GM12892 (cell line): ENCODE measurements around the gene ANO6.
"Not testable (repeated sequence)": the region's sequence is repeated elsewhere in the genome, so short reads cannot be mapped to it uniquely, and the experiment has no call there.

Experiments
- DNase-seq: peaks from one replicate; pipeline ENCODE4 v3.0.0; 2011; ENCODE audit not compliant: insufficient read length
- FAIRE-seq: peaks from 2 replicates; lab custom pipeline; 2011; peaks lifted over from hg19 to GRCh38; lab: Jason Lieb, UNC
- POLR2A ChIP-seq: IDR thresholded peaks from 2 replicates; pipeline ENCODE4 v1.6.1; 2011; ENCODE audit warnings: low read depth, low read length, control low read depth
- POLR2AphosphoS5 ChIP-seq: IDR thresholded peaks from 2 replicates; pipeline ENCODE4 v1.6.1; 2011; ENCODE audit warnings: low read depth, low read length, control low read depth
- TAF1 ChIP-seq: IDR thresholded peaks from 2 replicates; pipeline ENCODE4 v1.6.1; 2011; ENCODE audit warnings: low read depth, mild to moderate bottlenecking, control low read depth, low read length, borderline replicate concordance

ANO6 gene

DNA sequence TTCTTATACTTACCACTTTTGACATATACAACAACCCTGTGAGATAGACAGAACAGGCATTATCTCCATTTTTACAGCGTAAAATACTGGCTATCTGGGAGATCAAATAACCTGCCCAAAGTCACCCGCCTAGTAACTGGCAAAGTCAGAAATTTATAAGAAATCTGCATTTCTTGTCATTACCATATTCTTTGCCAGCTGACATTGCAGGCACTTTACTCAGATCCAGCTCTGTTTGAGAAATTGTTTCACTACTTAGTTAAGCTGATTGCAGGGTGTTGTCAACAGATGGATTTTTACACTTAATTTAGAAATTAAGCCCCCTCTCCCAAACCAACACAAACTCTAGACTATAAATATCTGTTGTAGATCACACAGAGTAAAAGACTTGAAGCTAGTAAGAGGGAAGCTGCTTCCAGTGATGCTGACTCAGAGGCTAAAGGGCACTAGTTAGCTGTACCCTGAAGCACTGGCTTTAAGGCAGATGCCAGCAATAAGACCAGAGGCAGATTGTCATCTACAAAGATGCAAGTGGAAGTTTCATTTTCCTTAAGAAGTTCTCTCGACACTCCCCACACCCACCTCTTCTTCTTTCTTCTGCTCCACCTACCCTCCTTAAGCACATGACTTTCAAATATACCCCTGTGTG lies 153.1 kb downstream of the ANO6 start:
- no peak for TF ChIP-seq TAF1
- TF ChIP-seq POLR2AphosphoS5, result no peak
- TF ChIP-seq POLR2A, result no peak
- FAIRE-seq, result no peak
- no peak for DNase-seq

DNA sequence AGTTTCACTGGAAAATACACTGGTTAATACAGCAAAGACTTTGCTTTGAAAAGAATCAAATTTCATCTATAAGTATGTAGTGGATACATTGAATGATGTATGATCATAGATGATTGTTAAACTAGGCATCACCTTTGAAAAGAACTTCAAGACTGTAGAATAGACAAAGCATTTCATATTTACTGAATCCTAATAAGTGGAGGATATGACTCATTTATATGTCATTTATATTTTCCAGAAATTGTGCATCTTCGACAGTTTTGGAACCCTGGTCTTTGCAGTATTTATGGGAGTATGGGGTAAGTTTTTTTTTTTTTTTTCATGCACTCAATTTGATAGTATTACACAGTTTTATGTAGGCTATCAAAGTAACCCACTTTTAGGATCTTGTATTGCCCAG lies 161.9 kb downstream of the ANO6 start:
- FAIRE-seq, result no peak
- TF ChIP-seq POLR2A (no peak), POLR2AphosphoS5 (no peak), TAF1 (no peak)
- DNase-seq, result no peak

DNA sequence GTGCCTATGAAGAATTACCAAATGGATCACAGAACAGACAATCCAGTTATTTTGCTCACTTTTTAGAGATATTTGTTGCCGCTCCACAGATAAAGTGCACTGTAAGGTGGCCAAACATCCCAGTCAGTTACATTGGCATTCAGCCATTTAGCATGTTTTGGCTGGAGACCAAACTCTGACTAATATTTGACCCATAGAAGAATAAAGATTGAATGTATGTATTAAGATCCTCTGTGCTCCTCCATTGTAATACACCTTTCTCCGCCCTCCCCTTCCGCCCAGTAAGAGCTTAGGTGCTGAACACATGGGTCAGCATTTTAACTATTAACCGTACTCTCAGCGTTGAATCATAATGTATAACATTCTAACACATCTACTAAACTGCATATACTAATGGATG lies 163.4 kb downstream of the ANO6 start:
- DNase-seq (no peak), FAIRE-seq (no peak)
- TF ChIP-seq POLR2AphosphoS5, result no peak
- TF ChIP-seq TAF1, result no peak

DNA sequence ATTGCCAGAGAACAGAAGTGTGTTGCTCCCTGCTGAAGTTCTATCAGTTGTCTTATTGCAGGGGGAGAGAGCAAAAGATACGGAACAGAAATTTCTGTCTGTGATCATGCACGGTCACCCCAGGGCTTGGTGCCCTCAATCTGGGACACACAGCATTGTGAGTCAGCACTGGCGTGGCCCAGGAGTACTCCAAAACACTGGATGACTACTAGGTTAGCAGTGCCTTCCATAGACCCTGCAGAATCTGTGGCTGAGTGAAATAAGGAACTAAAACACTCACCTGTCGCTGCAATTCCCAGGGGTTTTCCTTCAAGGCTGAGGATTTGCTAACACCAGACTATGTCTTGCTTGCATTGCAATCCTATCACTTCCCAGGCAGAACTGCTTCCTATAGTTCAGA lies 165.5 kb downstream of the ANO6 start:
- no peak for DNase-seq
- FAIRE-seq, result no peak
- TF ChIP-seq POLR2AphosphoS5, result no peak
- no peak for TF ChIP-seq TAF1
- TF ChIP-seq POLR2A, result no peak

DNA sequence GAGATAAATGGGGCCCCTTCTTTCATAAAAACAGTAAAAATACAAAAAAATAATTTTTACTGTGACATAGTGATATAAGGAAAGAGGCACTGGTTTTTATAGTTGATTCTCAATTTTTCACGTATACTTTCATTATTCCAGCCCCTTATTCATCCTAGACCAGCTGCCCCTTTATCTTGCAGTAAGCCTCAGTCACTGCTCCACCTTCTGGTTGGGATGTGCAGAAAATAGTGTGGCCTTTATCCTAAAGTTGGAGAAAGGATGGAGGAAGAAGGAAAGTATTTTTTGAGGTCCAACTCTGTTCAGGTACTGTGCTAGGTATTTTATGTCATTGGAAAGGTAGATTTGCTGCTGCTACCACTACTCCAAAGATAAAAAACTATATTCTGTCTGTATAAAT lies 172.7 kb downstream of the ANO6 start:
- TF ChIP-seq TAF1, result no peak
- no peak for TF ChIP-seq POLR2A
- TF ChIP-seq POLR2AphosphoS5, result no peak
- FAIRE-seq (no peak), DNase-seq (no peak)

GRCh38 chr12:45389426-45389825 lies 173.5 kb downstream of the ANO6 start:
- FAIRE-seq, result no peak
- DNase-seq, result no peak
- TF ChIP-seq POLR2A (no peak), TAF1 (no peak), POLR2AphosphoS5 (no peak)

- DNase-seq, FAIRE-seq: not testable (repeated sequence)
These were observed 181.6 kb downstream of the ANO6 start for GRCh38 chr12:45397499-45397898.

DNA sequence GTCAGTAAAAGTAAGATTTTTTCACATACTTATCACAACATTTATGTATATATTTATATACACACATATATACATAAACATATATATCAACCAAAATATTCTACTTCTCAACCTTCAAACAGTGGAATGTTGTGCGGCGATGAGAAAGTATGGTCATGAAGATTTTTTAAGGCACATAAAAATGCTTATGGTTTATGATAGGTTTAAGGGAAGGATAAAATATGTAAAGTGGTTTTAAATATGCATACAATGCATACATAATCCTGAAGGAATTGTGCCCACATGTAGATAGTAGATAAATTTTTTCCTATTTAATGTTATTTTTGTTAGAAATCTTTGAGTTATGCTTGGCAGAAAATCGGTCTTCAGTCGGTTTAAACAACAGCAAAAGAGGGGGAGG lies 182.7 kb downstream of the ANO6 start:
- no peak for DNase-seq
- no peak for TF ChIP-seq TAF1
- TF ChIP-seq POLR2A, result no peak
- no peak for TF ChIP-seq POLR2AphosphoS5
- no peak for FAIRE-seq

DNA sequence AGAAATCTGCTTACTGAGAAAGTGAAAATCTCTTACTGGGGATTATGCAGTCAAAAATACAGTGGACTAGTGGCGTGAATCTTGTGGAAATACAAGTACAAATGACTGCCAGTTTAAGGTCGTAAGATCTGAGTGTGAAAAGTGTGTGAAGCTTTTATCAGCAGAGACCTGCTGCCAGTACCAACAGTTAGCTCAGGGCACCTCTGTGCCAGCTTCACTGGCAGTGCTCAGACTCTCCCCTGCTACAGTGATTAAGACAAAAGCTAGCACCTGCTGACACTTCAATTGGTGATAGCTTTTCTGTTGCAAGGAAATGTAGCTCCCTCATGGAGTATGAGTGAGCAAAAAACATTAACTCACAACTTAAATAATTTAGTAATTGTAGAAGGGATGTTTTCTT lies 185.1 kb downstream of the ANO6 start:
- FAIRE-seq (no peak), DNase-seq (no peak)
- no peak for TF ChIP-seq POLR2AphosphoS5

GRCh38 chr12:45402288-45402687 lies 186.4 kb downstream of the ANO6 start:
- TF ChIP-seq POLR2AphosphoS5 (no peak), TAF1 (no peak), POLR2A (no peak)
- FAIRE-seq (no peak), DNase-seq (no peak)

DNA sequence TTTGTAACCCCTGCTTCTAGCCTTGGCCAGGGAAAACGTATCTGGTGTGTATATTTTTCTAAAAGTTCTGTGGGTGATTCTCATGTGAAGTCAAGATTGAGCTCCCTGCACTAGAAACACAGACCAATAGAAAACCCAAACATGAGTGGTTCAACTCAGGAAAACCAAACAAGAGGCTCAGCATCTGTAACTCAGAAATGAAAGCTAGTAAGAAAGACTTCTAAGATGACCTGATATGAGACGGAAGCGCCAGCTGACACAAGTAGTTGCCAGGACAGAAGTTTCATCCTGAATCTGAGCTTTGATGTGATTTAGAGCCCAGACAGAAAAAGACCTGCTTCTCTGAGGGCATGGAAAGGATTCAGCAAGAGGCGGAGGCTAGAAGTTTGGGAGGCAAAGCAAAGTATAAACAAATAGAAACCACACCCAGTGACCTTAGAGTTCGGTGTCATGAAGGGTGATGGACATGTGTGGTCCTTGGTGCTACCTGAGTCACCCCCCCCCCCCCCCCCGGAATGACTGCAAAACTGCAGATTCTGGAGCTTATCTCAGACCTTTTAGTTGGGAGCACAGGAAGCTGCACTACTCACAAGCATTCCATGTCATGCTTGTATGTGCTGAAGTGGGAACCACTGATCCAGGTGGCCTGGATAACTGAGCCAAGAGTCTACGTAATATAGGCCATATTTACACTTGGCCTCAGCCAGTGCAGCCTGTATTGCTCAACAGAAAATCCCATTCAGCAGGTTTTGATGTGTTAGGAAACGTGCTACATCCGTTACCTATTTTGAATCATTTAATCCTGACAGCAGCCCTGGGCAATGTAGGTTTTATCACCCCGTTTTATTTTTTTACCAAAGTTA lies 191.3 kb downstream of the ANO6 start:
- no peak for FAIRE-seq
- TF ChIP-seq POLR2AphosphoS5, result no peak
- TF ChIP-seq POLR2A, result no peak
- TF ChIP-seq TAF1, result no peak
- no peak for DNase-seq
